NCI-H128 (cell line): Measurements from ENCODE around the gene CYP2R1.

Experiments used
- DNase-seq: peaks from one replicate; lab custom pipeline; 2025; ENCODE audit not compliant: unreplicated experiment; lab: John Stamatoyannopoulos, UW

Gene CYP2R1

DNA sequence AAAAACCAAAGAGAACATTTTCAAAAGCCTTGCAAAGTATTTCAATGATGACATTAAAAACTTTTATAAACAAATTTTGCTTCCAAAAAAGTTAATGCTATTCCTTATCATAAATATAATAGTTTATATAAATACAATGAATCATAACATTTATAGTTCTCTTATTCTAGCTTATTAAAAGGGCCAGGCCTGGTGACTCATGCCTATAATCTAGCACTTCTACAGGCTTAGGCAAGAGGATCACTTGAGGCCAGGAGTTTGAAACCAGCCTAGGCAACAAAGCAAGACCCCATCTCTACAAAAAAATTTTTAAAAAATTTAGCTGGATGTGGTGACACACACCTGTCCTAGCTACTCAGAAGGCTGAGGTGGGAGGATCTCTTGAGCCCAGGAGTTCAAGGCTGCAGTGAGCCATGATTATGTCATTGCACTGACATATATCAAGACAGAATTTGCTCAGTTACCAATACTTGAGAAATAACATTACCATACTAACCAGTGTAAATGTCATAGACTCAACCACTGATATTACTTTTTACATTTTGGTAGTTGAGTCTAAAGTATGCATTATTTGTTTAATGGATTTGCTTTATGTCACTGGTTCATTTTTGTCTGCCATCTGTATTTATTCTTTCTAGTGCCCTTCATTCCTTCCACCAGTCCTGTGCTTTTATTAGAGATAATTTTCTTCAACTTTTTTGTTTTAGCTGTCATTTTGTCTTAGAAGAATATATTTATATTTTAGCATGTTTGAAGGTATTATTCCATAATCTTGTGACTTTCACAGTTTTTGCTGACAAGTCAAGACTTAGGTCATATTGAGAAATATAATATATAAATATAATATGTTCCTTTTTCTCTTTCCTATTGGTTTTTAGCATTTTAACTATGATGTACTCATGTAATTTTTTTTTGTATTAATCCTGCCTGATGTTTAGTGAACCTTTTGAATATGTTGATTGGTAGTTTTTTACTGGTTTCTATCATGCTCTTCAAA lies 56.2 kb downstream of the CYP2R1 start:
- DNase-seq: no peak
